H1 (cell line): ENCODE results near the gene AP1M2. TPM values are rescaled to one million over a fixed set of nuclear protein-coding genes. Genes with fewer than 3 reads are reported as not detected.

Experiments
- ASH2L ChIP-seq: fragments of 200-600, 300-600 bp; sonication (generic); IDR thresholded peaks from one replicate; pipeline ENCODE4 v1.7.1; 2017; ENCODE audit warnings: low read length
- FOSL1 ChIP-seq: IDR thresholded peaks from 2 replicates; pipeline ENCODE4 v1.6.1; 2011; ENCODE audit warnings: mild to moderate bottlenecking, low read depth, low read length, moderate library complexity; ENCODE audit not compliant: insufficient read depth
- TAF1 ChIP-seq: IDR thresholded peaks from 2 replicates; pipeline ENCODE4 v1.6.1; 2011; ENCODE audit warnings: mild to moderate bottlenecking, low read depth, low read length
- polyA plus RNA-seq, 7 experiments: library from polyadenylated mRNA; depleted of rRNA in 3 of 7; stranded (reverse) in 5 of 7; unstranded in 2 of 7; fragments of >200 nt in 5 of 7; fragments of 200-250 nt in 2 of 7; gene quantifications; 1 replicate in 5 of 7; 2 replicates in 1 of 7; 4 replicates in 1 of 7; pipeline versions ENCODE4 v1.2.1 to v1.2.3, GENCODE V29; 2011 to 2013; ENCODE audit warnings: missing spikeins in 2 of 7, mixed read lengths in 2 of 7
- total RNA-seq: library from RNA; stranded (reverse); fragmentation: NEBNext Ultra II Directional; extraction: Animal tissue kit (Norgen Biotek cat#: 25700); gene quantifications from 2 replicates; pipeline ENCODE4 v1.2.1, GENCODE V29; 2021
- TF ChIP-seq, protein P1 (sequence below): fragments of 300-600 bp; sonication (generic); IDR thresholded peaks from 2 replicates; pipeline ENCODE4 v1.7.1; 2012; ENCODE audit warnings: low read length, moderate library complexity, mild to moderate bottlenecking, inconsistent platforms; ENCODE audit not compliant: insufficient replicate concordance

AP1M2 gene
- total and polyA plus RNA-seq, 2 of the 8 experiments (the other 6 are each of a cell fraction or from before 2014, with no cell fraction given): 140 to 161 TPM

DNA sequence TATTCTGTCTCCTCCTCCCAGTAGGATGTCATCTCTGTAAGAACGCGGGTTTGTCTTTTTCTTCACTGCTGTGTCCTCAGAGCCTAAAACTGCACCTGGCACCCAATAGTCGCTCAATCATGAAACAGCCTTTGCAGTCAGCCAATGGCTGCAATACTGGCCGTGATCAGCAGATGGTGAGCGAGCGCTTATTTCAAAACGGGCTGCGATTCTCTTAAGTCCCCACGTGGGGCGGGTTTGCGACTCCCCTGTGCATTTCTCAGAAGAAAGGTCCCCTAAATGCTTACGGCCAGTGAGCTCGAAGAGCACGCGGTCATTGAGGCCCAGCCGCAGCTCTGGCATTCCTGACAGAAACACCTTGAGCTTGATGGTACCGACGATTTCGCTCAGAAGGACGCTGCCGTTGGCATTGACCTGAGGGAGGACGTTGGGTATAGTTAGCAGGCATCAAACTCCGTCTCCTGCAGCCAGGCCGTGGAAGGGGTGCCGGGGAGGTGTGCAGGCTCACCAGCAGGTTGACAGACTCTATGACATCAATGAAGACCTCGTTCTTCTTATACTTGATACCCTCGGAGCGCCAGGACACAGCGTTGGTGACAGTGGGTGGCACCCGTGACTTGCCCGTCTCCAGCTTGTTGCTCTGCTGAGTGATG, 6.0 kb downstream of the AP1M2 start (continued):
- TF ChIP-seq, protein P1, sequence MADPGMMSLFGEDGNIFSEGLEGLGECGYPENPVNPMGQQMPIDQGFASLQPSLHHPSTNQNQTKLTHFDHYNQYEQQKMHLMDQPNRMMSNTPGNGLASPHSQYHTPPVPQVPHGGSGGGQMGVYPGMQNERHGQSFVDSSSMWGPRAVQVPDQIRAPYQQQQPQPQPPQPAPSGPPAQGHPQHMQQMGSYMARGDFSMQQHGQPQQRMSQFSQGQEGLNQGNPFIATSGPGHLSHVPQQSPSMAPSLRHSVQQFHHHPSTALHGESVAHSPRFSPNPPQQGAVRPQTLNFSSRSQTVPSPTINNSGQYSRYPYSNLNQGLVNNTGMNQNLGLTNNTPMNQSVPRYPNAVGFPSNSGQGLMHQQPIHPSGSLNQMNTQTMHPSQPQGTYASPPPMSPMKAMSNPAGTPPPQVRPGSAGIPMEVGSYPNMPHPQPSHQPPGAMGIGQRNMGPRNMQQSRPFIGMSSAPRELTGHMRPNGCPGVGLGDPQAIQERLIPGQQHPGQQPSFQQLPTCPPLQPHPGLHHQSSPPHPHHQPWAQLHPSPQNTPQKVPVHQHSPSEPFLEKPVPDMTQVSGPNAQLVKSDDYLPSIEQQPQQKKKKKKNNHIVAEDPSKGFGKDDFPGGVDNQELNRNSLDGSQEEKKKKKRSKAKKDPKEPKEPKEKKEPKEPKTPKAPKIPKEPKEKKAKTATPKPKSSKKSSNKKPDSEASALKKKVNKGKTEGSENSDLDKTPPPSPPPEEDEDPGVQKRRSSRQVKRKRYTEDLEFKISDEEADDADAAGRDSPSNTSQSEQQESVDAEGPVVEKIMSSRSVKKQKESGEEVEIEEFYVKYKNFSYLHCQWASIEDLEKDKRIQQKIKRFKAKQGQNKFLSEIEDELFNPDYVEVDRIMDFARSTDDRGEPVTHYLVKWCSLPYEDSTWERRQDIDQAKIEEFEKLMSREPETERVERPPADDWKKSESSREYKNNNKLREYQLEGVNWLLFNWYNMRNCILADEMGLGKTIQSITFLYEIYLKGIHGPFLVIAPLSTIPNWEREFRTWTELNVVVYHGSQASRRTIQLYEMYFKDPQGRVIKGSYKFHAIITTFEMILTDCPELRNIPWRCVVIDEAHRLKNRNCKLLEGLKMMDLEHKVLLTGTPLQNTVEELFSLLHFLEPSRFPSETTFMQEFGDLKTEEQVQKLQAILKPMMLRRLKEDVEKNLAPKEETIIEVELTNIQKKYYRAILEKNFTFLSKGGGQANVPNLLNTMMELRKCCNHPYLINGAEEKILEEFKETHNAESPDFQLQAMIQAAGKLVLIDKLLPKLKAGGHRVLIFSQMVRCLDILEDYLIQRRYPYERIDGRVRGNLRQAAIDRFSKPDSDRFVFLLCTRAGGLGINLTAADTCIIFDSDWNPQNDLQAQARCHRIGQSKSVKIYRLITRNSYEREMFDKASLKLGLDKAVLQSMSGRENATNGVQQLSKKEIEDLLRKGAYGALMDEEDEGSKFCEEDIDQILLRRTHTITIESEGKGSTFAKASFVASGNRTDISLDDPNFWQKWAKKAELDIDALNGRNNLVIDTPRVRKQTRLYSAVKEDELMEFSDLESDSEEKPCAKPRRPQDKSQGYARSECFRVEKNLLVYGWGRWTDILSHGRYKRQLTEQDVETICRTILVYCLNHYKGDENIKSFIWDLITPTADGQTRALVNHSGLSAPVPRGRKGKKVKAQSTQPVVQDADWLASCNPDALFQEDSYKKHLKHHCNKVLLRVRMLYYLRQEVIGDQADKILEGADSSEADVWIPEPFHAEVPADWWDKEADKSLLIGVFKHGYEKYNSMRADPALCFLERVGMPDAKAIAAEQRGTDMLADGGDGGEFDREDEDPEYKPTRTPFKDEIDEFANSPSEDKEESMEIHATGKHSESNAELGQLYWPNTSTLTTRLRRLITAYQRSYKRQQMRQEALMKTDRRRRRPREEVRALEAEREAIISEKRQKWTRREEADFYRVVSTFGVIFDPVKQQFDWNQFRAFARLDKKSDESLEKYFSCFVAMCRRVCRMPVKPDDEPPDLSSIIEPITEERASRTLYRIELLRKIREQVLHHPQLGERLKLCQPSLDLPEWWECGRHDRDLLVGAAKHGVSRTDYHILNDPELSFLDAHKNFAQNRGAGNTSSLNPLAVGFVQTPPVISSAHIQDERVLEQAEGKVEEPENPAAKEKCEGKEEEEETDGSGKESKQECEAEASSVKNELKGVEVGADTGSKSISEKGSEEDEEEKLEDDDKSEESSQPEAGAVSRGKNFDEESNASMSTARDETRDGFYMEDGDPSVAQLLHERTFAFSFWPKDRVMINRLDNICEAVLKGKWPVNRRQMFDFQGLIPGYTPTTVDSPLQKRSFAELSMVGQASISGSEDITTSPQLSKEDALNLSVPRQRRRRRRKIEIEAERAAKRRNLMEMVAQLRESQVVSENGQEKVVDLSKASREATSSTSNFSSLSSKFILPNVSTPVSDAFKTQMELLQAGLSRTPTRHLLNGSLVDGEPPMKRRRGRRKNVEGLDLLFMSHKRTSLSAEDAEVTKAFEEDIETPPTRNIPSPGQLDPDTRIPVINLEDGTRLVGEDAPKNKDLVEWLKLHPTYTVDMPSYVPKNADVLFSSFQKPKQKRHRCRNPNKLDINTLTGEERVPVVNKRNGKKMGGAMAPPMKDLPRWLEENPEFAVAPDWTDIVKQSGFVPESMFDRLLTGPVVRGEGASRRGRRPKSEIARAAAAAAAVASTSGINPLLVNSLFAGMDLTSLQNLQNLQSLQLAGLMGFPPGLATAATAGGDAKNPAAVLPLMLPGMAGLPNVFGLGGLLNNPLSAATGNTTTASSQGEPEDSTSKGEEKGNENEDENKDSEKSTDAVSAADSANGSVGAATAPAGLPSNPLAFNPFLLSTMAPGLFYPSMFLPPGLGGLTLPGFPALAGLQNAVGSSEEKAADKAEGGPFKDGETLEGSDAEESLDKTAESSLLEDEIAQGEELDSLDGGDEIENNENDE: no peak
- TF ChIP-seq TAF1 (0 out of 2 replicates have a peak, but pooled peaks have one; percentile 30), ASH2L (no peak), FOSL1 (no peak)
